Mucosa of descending colon (tissue), 3 donors: ENCODE measurements around the gene CARD11. TPM values are rescaled to one million over a fixed set of nuclear protein-coding genes. Genes with fewer than 3 reads are reported as not detected.

Experiments used
- ATAC-seq: fragments of 200-7000 bp; cut with Tn5 transposase; one replicate; pipeline ENCODE4 v1.9.1; 2020; ENCODE audit warnings: mild to moderate bottlenecking, moderate library complexity
- DNase-seq, 3 donors: peaks; one replicate each; pipeline ENCODE4 v3.0.0-alpha.2; 2020
- H3K36me3 ChIP-seq: fragments of 200-600 bp; one replicate; pipeline ENCODE4 v1.8.0; 2021; ENCODE audit warnings: low read depth, mild to moderate bottlenecking
- H3K4me1 ChIP-seq: fragments of 200-600 bp; one replicate; pipeline ENCODE4 v1.8.0; 2021; ENCODE audit warnings: low read depth, mild to moderate bottlenecking
- H3K4me3 ChIP-seq: fragments of 200-600 bp; one replicate; pipeline ENCODE4 v1.8.0; 2021; ENCODE audit warnings: mild to moderate bottlenecking
- H3K9me3 ChIP-seq: fragments of 200-600 bp; one replicate; pipeline ENCODE4 v1.8.0; 2021; ENCODE audit warnings: mild to moderate bottlenecking
- CTCF ChIP-seq: fragments of 200-600 bp; IDR thresholded peaks from one replicate; pipeline ENCODE4 v1.8.0; 2022; ENCODE audit warnings: antibody characterized with exemption, mild to moderate bottlenecking
- intact Hi-C, 2 donors: fragments of 100-400 bp; cut with DNase I in 1 of 2; cut with micrococcal nuclease in 1 of 2; formaldehyde crosslinking; loops; one replicate each; pipeline versions ENCODE4 v1.11.0 to v1.11.1; 2022; cut with DNase I, micrococcal nuclease
- long read RNA-seq, 2 donors: library from polyadenylated mRNA; unstranded; transcript quantifications; one replicate each; pipeline ENCODE4 v2.0.0, GENCODE V29; 2019 to 2021
- total RNA-seq, 3 donors: library from RNA; stranded (reverse); fragmentation: NEBNext Ultra II Directional in 2 of 3; extraction: Animal tissue kit (Norgen Biotek cat#: 25700) in 2 of 3; gene quantifications; one replicate each; pipeline versions ENCODE4 v1.2.1 to v1.2.4, GENCODE V29; 2021 to 2023
- donor health status: DM: no; HTN: no; CAD: no; lungs with moderate emphysema.
- donor health status: DM: no; HTN: no; CAD: no.
- donor health status: DM: no; HTN: yes; CAD: no.

Gene CARD11
- 1 to 10 TPM; 1.6 to 3.2 (median 3.2) TPM for total RNA-seq
- long read RNA-seq, donor 1, full-length matches to known transcripts = 1 of 2 reads
- long read RNA-seq, donor 1, partial matches to known transcripts = 0 of 2 reads
- long read RNA-seq, donor 1, other reads (novel, unspliced or antisense) = 1 of 2 reads
- long read RNA-seq, donor 2 = 0 reads

DNA sequence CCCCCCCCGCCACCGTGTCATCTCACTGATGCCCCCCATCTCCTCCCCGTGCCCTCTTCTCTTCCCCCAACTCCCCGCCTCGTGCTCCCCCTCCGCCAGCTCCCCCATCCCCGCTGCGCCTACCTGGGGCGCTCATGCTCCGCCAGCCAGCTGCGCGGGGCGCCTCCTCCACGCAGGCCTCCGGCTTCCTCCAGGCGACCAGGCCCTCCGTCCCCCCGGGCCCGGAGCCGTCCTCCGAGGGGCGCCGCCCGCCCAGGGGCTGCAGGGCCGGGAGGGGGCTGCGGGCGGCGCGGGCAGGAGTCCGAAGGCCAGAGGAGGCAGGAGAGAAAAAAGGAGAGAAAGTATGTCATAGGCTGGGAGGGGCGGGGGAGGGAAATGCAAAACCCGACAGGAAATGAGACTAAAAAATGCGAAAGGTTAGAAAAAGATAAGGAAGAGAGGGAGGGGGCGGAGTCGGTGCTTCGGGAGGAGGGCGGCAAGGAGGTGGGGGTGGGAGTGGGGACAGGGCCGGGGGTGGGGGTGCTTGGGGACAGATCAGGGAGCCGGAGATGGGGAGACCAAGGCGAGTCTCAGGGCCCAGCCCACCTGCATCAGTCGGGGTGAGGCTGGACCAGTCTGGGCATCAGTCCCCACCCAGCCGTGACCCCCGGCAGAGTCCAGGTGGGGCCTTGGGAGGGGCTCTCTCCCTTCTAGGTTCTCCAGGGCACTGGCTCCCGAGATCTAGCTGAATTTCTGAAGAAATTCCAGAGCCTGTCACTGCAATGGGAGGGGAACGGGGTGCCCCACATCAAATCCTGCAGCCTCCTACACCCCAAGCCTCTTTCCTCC is at the start of gene CARD11:
CARD11 (minus strand) TSS at position 324 of the 828 bp plus-strand sequence. CDS start 85,361 bp downstream, outside the sequence.
- no peaks in the 10 kb centered on the region for H3K4me1 ChIP-seq
- H3K36me3 ChIP-seq = no peaks in the 10 kb centered on the region
- ATAC-seq = peak; percentile 61
- intact Hi-C loops = no loop called here
- TF ChIP-seq CTCF = no peak
- no peaks in the 10 kb centered on the region for H3K9me3 ChIP-seq
- DNase-seq = peak; percentile 34 to 56 (median 46)
- no peak within 1 kb of the TSS for H3K4me3 ChIP-seq

GRCh38 chr7:3092468-3092867 is 48.8 kb upstream of the CARD11 start:
- H3K4me1 ChIP-seq = no peaks in the 10 kb centered on the region
- no peak overlapping the region for H3K4me3 ChIP-seq
- H3K9me3 ChIP-seq = no peaks in the 10 kb centered on the region
- peak; percentile 30 to 77 (median 43) for DNase-seq
- H3K36me3 ChIP-seq = no peaks in the 10 kb centered on the region
- peak; percentile 63 for ATAC-seq
- TF ChIP-seq CTCF = no peak
- intact Hi-C loops = no loop called here

- no peak for TF ChIP-seq CTCF
- no peaks in the 10 kb centered on the region for H3K36me3 ChIP-seq
- ATAC-seq = no peak
These were observed 48.0 kb upstream of the CARD11 start for GRCh38 chr7:3091631-3092030.

GRCh38 chr7:3089493-3089892 is 45.8 kb upstream of the CARD11 start:
- no peak for ATAC-seq
- intact Hi-C loops = no loop called here

More at GRCh38 chr7:3091631-3092030, 48.0 kb upstream of the CARD11 start:
- H3K4me3 ChIP-seq = no peak overlapping the region
- no peaks in the 10 kb centered on the region for H3K9me3 ChIP-seq
- intact Hi-C loops = no loop called here
- no peaks in the 10 kb centered on the region for H3K4me1 ChIP-seq
- DNase-seq = no peak

DNA sequence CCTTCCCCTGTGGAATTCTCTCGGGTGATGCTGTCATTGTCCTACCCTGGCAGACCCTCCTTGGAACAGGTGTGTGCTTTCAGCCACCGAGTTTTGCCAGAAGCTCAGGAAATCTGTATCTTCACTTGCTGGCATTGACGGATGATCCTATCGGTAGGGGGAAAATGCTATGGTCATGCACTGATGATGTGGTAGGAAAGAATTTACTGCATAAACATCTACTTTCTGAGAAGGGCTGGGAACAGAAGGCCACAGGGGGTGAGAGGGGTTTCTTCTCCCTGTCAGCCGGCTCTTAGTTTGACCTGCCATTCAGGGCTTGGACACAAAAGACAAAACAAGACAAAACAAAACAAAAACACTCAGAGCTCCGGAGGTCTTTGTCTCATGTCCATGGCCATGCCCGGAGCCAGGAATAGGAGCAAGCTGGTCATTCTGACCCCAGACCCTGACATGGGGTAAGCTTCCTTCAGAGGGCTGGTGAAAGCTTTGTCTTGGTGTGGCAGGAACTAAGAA is 43.6 kb upstream of the CARD11 start:
- no peak for TF ChIP-seq CTCF
- no peak for ATAC-seq
- no peak for DNase-seq
- Histone ChIP-seq H3K4me1 (no peaks in the 10 kb centered on the region), H3K4me3 (no peak overlapping the region), H3K9me3 (no peaks in the 10 kb centered on the region), H3K36me3 (no peaks in the 10 kb centered on the region)
- intact Hi-C loops = no loop called here

More at GRCh38 chr7:3089493-3089892, 45.8 kb upstream of the CARD11 start:
- no peak for DNase-seq
- no peaks in the 10 kb centered on the region for H3K9me3 ChIP-seq
- no peaks in the 10 kb centered on the region for H3K36me3 ChIP-seq
- H3K4me1 ChIP-seq = no peaks in the 10 kb centered on the region
- H3K4me3 ChIP-seq = no peak overlapping the region
- TF ChIP-seq CTCF = no peak
